HG02759 (cell line): ENCODE data around the gene PIK3CG.
"Not testable (repeated sequence)": the region's sequence is repeated elsewhere in the genome, so short reads cannot be mapped to it uniquely, and the experiment has no call there.

ENCODE experiments used
- ATAC-seq: cut with Tn5 transposase; IDR thresholded peaks from one replicate; pipeline ENCODE4 v1.9.1; 2021; ENCODE audit warnings: mild to moderate bottlenecking, moderate library complexity; ENCODE audit not compliant: unreplicated experiment

Gene PIK3CG

DNA sequence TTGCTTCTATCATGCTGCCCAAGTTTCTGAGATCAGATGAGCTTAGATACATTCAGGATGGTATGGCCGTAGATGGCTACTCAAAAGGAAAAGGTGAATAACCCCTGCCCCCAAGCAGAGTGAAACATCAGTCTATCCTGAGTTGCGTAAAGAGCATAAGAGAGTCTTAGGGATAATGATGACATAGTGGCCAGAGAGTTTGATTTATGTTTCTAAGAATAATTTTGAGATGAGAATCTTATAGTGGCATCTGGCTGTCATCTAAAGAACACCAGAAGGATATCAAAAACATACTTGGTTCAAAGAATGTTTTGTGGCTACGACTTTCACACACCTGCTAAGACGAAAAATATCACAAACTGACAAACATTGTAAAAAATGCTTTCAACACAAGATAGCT, 20.6 kb downstream of the PIK3CG start:
- no peak for ATAC-seq

DNA sequence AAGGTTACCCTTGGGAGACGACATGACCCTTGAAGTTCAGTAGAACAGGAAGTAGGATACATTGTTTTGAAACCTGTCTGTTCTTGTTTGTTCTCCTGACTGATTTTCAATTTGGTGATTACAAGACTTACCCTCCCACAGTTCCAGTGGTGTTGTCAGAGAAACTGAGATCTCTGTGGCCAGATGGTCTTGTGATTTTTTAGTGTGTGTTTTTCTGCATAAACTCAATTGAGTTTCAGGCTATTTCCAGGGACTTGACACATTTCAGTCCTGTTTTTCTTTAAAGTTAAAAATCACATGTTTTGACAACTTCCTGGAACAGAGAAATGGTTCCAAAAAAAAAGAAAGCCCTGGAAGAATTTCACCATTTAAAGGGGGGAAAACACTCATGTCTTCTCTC, 22.3 kb downstream of the PIK3CG start:
- ATAC-seq = peak; percentile 53

DNA sequence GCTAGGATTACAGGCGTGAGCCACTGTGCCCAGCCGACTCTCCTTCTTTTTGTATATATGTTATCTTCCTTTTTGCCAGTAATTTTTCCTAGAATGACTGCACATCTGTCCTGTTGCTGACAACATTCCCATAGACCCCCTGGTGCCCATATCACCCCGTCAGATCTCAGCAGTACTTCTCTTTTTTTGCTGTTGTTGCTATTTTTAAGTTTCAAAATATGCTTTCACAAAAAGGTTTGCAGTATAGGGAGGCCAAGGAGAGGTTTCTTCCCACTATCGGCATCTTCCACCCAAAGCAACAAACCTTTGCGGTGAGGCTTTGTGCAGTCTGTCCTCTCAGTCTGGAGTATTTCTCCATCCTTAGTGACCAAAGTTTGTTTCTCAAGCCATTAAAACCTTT, 23.1 kb downstream of the PIK3CG start:
- ATAC-seq = no peak

DNA sequence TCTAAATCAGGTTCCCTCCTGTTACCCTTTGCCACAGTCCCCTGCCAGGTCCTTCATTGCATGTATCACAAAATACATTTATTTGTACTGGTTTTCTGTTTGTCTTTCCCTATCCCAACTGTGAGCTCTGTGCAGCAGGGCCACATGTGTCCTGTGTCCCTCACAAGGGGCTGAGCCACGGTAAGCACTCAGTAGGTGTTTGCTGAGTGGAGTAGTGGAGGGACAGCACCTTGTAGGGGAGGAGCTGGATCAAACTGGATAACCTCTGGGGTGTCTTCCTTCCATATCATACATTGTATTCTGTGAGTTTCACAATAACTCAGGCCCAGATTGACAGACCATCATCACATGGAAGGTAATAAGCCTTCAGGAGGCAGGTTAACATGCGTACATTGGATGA, 25.9 kb downstream of the PIK3CG start:
- ATAC-seq = no peak

DNA sequence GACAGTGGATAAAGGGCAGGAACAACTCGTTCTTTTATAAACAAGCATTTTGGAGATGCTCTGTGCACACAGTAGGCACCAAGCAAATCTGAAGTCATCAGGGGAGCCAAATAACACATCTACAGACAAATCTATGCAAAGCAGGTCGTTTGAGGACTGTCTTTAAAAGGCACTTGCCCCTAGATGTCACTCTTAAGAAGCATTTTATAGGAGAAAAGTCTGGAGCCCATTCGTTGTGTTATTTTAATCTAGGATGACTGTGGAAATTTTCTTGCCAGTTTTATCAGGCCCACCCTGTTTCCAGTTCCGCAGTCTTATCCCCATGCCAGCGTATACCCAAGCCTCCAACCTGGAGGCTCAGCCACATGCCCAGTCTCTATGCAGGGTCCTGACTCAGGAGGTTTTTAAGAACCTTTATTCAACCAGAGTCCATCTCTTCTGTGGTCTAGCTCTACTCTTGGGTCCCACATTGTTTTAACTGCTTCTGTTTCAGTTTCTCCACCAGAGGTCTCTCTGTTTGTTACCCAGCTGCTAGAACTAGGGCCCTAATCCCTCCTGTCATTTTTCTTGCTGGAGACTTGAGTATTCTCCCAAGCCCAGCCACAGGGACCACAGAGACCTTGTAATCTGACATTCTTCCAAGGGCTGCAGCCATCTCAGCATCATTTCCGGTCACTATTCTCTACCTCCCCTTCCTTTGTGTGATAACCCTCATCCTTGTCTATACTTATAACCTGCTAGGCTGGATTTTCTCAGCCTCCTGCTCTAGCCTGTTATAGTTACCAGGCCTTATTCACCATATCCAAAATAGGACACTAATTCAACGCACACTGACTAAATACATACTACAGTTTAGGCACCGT, 26.7 kb downstream of the PIK3CG start:
- ATAC-seq = no peak

DNA sequence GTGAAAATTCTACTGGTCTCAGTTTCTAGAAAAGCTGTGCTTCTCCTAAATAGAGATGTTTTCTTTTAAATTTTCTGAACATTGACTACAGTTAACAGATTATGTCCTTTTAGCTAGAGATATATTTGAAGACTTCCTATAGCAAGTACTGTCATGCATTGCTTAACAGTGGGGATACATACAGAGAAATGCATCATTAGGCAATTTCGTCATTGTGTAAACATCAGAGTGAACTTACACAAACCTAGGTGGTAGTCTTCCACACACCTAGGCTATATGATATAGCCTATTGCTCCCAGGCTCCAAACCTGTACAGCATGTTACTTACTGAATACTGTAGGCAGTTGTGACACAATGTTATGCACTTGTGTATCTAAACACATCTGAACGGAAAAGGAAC, 28.5 kb downstream of the PIK3CG start:
- no peak for ATAC-seq

DNA sequence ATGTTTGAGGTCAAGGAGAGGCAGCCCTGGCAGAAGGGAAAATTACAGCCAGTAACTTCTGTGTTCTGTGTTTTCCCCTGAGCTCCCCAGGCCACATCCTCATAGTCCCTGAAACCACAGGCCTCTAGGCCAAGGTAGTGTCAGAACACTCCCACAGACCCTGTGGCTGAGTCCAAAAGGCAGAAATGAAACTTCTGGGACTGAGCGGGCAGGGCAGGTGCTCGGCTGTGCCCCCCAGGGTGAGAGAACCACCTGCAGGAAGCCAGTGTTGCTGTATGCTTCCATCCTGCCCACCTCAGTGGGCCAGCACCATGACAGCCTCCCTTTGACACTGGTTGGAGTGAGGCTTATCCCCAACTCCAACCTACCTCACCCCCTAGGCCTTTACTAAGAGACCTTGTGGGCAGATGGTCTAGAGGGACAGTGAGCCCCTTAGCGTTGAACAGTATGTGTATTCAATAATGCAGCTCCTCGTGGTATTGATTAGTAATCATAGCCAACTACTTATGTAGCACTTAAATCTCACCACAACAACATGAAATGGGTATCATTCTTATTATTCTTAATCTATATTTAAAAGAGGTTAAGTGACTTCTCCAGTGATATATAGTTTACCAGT, 30.3 kb downstream of the PIK3CG start:
- ATAC-seq = peak; percentile 96

DNA sequence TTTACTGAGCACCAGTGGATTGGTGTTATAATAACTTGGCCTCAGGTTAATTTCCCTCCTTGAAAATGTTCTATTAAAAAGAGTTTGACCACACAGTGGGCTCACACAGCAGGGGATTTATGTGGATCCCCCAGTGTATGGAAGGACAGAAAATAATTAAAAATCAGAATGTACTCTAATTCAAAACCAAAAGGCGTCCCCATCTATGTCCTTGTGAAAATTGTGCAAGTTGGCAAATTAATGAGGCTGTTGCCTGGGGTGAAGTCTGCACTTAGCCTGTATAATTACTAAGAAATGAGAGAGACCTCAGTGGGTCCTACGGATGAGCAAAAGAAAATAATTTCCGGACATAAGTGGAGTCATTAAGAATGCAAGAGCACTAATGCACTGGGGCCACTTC, 31.1 kb downstream of the PIK3CG start:
- no peak for ATAC-seq

DNA sequence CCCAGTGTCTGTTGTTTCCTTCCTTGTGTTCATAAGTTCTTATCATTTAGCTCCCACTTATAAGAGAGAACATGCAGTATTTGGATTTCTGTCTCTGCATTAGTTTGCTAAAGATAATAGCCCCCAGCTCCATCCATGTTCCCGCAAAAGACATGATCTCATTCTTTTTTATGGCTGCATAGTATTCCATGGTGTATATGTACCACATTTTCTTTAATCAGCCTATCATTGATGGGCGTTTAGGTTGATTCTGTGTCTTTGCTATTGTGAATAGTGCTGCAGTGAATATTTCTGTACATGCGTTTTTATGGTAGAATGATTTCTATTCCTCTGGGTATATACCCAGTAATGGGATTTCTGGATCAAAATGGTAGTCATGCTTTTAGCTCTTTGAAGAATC, 32.5 kb downstream of the PIK3CG start:
- ATAC-seq = not testable (repeated sequence)

DNA sequence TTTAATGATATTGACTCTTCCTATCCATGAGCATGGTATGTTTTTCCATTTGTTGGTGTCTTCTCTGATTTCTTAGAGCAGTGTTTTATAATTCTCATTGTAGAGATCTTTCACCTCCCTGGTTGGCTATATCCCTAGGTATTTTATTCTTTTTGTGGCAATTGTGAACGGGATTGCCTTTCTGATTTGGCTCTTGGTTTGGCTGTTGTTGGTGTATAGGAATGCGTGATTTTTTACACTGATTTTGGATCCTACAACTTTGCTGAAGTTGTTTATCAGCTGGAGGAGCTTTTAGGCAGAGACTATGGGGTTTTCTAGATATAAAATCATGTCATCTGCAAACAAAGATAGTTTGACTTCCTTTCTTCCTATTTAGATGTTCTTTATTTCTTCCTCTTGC, 33.9 kb downstream of the PIK3CG start:
- ATAC-seq = not testable (repeated sequence)

DNA sequence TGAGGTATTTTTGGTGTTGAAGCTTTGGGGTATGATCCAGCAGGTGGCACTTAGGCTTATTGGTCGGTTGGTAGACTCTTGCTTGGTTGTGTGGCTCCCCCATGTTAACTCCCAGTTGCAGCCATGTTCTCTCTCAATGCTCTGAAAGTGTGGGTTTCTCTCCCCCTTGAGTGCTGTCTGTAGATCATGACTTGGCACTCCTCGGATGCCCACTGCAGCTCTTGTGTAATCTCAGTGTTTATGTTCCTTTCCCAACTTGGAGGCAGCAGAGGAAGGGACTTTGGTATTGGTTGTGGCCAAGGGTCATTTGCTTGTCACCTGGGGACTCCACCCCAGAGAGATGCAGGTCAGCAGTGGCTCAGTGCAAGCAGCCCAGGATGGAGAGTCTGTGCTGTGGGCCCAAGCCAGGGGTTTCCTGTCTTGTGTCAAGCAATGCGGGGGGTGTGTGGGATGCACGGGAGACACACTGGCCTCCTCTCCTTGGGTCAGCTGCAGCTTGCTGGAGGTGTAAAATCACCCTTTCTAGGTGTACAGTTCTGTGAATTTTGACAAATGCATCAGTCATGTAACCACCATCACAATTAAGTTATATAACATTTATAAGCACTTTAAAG, 36.9 kb downstream of the PIK3CG start:
- no peak for ATAC-seq

DNA sequence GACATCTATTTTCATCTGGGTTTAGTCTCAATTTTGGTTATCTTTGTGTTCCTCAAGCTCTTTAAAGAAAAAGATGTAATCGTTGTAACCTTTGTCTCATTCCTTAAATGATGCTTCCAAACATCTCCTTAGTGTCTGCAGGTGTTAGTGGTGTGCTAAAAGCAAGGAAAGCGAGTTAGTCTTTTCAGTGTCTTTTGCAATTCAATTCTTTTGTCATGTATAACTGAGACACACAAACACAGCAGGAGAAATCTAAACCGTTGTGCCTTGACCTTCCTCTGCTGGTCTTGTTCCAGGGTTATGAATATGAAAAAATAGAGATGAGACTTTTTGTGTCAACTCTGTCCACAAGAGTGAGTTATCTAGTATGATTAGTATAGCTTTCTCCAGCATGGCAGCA, 40.7 kb downstream of the PIK3CG start:
- no peak for ATAC-seq

DNA sequence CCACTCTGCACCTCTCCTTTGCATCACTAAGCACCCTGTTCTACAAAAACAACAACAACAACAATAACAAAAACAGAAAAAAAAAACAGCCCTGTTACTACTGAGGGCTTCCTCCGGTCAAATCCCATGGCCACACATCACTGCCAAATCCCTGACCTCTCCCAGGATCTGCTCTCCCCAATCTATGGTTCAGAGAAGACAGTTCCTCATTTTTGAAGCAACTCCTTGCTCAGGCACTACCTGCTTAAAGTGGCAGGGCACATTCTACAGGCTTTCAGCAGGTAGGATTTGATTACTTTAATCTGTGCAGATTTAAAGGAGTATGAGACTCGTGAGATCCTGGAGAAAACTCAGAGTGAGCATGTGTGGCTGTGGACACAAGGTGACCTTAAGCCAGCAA, 46.9 kb downstream of the PIK3CG start:
- ATAC-seq = no peak

DNA sequence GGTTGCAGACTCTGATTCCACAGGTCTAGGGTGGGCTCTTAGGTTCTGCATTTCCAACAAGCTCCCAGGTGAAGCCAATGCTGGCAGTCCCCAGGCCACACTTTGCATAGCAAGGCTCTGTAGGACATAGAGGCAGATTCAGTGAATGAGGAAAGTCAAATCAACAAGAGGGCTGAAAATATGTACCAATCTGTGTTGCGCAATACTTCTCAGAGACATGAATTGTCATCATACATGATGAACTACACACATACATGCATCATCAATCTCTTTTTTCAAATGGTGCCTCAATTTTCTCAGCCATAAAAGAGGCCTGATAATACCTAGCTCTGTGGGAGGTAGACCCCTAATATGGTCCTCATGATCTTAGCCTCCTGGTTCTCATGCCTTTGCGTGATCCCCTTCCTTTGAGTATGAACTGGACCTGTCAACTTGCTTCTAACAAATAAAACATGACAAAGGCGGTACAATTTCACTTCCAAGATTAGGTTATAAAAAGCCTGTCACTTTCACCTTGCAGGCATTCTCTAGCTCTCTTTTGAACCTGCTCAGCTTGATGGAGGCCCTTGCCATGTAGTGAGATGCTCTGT, 49.0 kb downstream of the PIK3CG start:
- ATAC-seq = no peak

DNA sequence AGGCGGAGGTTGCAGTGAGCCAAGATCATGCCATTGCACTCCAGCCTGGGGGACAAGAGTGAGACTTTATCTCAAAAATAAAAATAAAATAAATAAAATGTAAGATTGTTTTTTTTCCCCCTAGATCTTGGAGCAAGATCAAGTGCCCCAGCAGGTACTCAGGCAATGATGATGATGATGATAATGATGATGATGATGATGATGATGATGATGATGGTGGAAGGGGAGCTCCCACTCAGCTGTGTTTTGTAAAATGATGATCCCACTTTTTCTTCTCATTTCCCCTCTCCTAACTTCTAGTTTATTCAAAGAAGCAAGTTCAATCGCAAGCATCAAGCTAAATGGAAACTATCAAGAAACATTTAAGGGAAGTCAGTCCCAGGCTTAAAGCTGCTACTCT, 50.3 kb downstream of the PIK3CG start:
- no peak for ATAC-seq

DNA sequence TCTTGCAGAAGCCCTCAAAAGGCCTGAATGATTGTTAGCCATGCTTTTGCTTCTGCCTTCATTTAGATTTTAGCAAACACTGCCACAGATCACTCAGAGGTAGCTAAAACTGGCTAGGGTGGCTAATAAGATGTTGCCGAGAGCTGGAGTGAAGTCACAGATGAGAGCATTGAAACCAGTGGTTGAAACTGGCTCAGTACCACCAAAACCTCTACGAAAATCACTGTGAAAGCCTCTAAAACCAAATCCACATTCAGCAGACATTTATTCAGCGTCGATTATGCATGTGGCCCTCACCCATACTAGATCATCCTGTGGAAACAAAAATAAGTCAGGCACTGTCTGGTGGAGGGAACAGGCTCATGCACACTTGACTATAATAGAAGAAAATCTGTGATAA, 50.8 kb downstream of the PIK3CG start:
- peak; percentile 94 for ATAC-seq

DNA sequence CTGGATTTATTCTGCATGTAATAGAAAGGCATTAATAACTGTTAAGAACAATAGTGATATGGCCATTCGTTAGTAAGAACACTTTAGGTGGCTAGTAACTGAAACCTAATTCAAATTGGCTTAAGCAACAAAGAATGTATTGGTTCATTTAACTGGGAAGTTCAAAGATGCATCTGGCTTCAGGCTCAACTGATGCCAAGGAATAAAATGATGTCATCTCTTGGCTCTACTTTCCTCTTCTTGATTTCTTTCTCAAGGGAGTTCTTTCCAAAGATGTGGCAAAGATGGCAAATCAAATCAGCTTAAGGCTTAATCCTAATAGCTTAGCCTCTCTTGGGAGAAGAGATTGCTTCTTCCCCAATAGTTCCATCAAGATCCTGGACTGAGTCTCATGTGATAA, 51.6 kb downstream of the PIK3CG start:
- no peak for ATAC-seq

DNA sequence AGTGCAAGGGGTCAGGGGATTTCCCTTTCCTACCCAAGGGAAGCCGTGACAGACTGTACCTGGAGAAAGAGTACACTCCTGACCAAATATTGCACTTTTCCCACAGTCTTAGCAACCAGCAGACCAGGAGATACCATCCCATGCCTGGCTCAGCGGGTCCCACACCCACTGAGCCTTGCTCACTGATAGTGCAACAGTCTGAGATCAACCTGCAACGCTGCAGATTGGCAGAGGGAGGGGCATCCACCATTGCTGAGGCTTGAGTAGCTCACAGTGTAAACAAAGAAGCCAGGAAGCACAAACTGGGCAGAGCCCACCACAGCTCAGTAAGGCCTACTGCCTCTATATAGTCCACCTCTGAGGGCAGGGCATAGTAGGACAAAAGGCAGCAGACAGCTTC, 53.9 kb downstream of the PIK3CG start:
- no peak for ATAC-seq

DNA sequence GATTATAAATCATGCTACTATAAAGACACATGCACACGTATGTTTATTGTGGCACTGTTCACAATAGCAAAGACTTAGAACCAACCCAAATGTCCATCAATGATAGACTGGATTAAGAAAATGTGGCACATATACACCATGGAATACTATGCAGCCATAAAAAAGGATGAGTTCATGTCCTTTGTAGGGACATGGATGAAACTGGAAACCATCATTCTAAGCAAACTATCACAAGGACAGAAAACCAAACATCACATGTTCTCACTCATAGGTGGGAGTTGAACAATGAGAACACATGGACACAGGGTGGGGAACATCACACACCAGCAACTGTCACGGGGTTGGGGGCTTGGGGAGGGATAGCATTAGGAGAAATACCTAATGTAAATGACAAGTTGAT, 59.4 kb downstream of the PIK3CG start:
- not testable (repeated sequence) for ATAC-seq

DNA sequence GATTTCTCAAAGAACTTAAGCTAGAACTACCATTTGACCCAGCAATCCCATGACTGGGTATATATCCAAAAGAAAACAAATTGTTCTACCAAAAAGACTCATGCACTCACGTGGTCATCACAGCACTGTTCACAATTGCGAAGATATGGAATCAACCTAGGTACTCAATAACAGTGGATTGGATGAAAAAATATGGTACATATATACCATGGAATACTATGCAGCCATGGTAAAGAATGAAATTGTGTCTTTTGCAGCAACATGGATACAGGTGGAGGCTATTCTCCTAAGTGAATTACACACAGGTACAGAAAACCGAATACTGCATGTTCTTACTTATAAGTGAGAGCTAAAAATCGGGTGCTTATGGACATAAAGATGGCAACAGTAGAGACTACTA, 61.8 kb downstream of the PIK3CG start:
- no peak for ATAC-seq

DNA sequence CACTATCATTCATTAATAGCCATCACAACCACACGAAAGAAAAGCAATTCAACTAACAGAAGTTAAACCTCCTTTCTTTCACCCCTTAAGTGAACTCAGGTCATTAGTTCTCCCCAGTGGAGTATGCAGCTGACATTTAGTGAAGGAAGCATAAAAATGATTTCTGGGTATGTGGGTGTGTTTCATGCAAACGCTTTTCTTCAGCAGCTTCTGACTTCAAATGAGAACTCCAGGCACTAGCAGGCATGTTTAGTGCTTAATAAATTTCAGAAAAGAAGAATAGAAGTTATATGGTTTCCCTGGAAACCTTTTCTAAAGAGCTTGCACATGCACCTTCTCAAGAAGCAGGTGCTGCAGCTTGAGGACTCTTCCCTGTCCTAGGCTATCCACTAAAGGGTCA, 62.5 kb downstream of the PIK3CG start:
- ATAC-seq = no peak

DNA sequence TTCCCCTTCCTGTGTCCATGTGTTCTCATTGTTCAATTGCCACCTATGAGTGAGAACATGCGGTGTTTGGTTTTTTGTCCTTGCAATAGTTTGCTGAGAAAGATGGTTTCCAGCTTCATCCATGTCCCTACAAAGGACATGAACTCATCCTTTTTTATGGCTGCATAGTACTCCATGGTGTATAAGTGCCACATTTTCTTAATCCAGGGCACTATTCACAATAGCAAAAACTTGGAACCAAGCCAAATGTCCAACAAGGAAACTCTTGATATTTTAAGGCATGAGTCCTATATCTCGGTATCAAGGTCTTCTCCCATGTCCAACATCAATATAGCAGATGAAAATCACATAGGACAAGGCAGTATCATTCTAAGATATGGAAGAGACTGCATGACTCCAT, 64.5 kb downstream of the PIK3CG start:
- not testable (repeated sequence) for ATAC-seq
